Thoracic aorta (tissue), 2 donors: ENCODE measurements around the gene RNF11. TPM values are rescaled to one million over a fixed set of nuclear protein-coding genes. Genes with fewer than 3 reads are reported as not detected.
"Not testable (repeated sequence)": the region's sequence is repeated elsewhere in the genome, so short reads cannot be mapped to it uniquely, and the experiment has no call there.

Experiments used
- ATAC-seq: fragments of 150-250 bp; one replicate; pipeline ENCODE4 v1.8.0; 2017; ENCODE audit warnings: low read depth; ENCODE audit not compliant: insufficient number of reproducible peaks, low FRiP score
- DNase-seq: peaks from one replicate; pipeline ENCODE4 v3.0.0-alpha.2; 2020; ENCODE audit warnings: low spot score
- H3K27ac ChIP-seq, 2 donors: fragments of 200-600 bp; sonication (generic); 1 replicate in 1 of 2; 2 replicates in 1 of 2; pipeline ENCODE4 v1.5.1; 2016; ENCODE audit warnings: mild to moderate bottlenecking in 2 of 2, moderate library complexity in 2 of 2
- H3K27me3 ChIP-seq: fragments of 200-600 bp; sonication (generic); replicated peaks from 2 replicates; pipeline ENCODE4 v1.6.0; 2016; ENCODE audit warnings: mild to moderate bottlenecking; ENCODE audit not compliant: insufficient read depth
- H3K36me3 ChIP-seq: fragments of 200-600 bp; sonication (generic); one replicate; pipeline ENCODE4 v1.5.1; 2016
- H3K4me1 ChIP-seq, 2 donors: fragments of 200-600 bp; sonication (generic); 1 replicate in 1 of 2; 2 replicates in 1 of 2; pipeline versions ENCODE4 v1.5.1 to v1.6.0; 2016; ENCODE audit warnings: low read depth in 2 of 2, mild to moderate bottlenecking in 1 of 2; ENCODE audit not compliant: control insufficient read depth in 1 of 2
- H3K4me3 ChIP-seq: fragments of 200-600 bp; sonication (generic); 2 replicates; pipeline ENCODE4 v1.5.1; 2016; ENCODE audit warnings: mild to moderate bottlenecking
- H3K9me3 ChIP-seq: fragments of 200-600 bp; sonication (generic); 2 replicates; pipeline ENCODE4 v1.5.1; 2016
- total RNA-seq, 2 donors: library from RNA; depleted of rRNA; stranded (reverse); fragments of >200 nt; gene quantifications; one replicate each; pipeline versions ENCODE4 v1.1.0 to v1.2.3, GENCODE V29; 2016
- TF ChIP-seq, protein P1 (sequence below): fragments of 200-600 bp; sonication (generic); IDR thresholded peaks from one replicate; pipeline ENCODE4 v1.5.1; 2019; ENCODE audit warnings: antibody characterized with exemption

RNF11 gene
- total RNA-seq, 2 donors from 2014 or later: 102 to 112 TPM

DNA sequence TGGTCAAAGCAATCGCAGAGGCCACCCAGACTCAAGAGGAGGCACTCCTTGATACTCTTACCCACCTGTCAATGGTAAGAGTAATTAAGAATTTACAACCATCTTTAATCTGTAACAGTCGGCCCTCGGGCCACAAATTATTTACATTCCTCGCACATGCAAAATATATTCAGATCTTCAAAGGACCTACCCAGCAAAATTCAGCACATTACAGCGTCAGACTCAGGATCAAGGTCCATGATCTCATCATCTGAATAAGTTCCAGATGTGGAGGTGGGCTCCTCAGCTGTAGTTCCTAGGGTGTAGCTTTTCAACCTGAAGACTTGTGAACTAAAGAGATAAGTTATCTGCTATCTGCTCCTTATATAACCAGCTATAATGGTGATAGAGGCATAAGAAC, 17.1 kb upstream of the RNF11 start:
- H3K27me3 ChIP-seq: no peaks in the 10 kb centered on the region
- H3K9me3 ChIP-seq: no peaks in the 10 kb centered on the region
- DNase-seq (no peak), ATAC-seq (no peak)
- H3K4me1 ChIP-seq: peaks cover 9 to 21% of the 10 kb centered on the region in 2 donors
- no peaks in the 10 kb centered on the region for H3K36me3 ChIP-seq
- H3K4me3 ChIP-seq: no peak overlapping the region
- H3K27ac ChIP-seq: no peak overlapping the region
- TF ChIP-seq, protein P1, sequence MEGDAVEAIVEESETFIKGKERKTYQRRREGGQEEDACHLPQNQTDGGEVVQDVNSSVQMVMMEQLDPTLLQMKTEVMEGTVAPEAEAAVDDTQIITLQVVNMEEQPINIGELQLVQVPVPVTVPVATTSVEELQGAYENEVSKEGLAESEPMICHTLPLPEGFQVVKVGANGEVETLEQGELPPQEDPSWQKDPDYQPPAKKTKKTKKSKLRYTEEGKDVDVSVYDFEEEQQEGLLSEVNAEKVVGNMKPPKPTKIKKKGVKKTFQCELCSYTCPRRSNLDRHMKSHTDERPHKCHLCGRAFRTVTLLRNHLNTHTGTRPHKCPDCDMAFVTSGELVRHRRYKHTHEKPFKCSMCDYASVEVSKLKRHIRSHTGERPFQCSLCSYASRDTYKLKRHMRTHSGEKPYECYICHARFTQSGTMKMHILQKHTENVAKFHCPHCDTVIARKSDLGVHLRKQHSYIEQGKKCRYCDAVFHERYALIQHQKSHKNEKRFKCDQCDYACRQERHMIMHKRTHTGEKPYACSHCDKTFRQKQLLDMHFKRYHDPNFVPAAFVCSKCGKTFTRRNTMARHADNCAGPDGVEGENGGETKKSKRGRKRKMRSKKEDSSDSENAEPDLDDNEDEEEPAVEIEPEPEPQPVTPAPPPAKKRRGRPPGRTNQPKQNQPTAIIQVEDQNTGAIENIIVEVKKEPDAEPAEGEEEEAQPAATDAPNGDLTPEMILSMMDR: no peak

DNA sequence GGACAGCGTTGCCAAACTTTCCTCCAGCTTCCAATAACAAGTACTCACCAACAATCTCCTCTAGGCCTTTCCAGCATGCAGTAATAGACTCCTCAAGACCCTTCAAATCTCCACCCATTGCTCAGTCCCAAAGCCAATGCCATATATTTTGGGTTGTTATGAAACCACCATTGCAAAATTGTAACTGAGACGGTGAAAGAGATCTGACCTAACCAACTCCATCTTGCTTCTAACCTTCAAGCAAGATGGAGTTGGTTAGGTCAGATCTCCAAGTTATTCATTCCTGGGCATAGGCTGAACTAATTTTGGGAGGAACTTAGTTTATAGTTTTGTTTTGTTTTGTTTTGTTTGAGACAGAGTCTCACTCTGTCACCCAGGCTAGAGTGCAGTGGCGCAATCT, 14.5 kb upstream of the RNF11 start:
- H3K27me3 ChIP-seq, ATAC-seq, H3K4me1 ChIP-seq, H3K4me3 ChIP-seq, H3K36me3 ChIP-seq, DNase-seq, H3K9me3 ChIP-seq, H3K27ac ChIP-seq: not testable (repeated sequence)

DNA sequence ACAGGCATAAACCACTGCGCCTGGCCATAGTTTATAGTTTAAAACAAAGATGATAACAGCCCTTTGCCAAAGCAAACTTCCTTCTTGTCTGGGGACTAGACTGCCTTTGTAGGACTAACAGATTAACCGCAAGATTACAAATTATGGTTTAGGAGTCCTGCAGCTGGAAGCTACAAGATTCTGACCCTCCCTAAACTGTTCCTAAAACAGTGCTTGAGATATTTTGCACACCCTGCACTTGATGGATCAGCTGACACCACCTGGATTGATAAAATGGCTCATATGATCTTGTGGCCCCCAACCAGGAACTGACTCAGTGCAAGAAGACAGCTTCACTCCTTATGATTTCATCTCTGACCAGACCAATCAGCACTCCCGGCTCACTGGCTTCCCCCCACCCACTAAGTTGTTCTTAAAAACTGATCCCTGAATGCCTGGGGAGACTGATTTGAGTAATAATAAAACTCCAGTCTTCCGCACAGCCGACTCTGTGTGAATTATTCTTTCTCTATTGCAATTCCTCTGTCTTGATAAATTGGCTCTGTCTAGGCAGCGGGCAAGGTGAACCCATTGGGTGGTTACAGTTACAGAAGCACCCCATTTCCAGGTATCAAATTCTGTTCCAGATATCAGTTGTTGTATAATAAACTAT, 13.8 kb upstream of the RNF11 start:
- Histone ChIP-seq H3K4me1 (no peaks in the 10 kb centered on the region), H3K27ac (no peak overlapping the region), H3K27me3 (no peaks in the 10 kb centered on the region), H3K9me3 (no peaks in the 10 kb centered on the region), H3K4me3 (no peak overlapping the region), H3K36me3 (no peaks in the 10 kb centered on the region)
- ATAC-seq (no peak), DNase-seq (no peak)
- TF ChIP-seq, protein P1: no peak

GRCh38 chr1:51222809-51223208, 13.3 kb upstream of the RNF11 start:
- no peak overlapping the region for H3K27ac ChIP-seq
- H3K27me3 ChIP-seq: no peaks in the 10 kb centered on the region
- H3K9me3 ChIP-seq: no peaks in the 10 kb centered on the region
- DNase-seq (no peak), ATAC-seq (no peak)
- TF ChIP-seq, protein P1: no peak
- no peaks in the 10 kb centered on the region for H3K36me3 ChIP-seq
- H3K4me1 ChIP-seq: no peaks in the 10 kb centered on the region
- no peak overlapping the region for H3K4me3 ChIP-seq

DNA sequence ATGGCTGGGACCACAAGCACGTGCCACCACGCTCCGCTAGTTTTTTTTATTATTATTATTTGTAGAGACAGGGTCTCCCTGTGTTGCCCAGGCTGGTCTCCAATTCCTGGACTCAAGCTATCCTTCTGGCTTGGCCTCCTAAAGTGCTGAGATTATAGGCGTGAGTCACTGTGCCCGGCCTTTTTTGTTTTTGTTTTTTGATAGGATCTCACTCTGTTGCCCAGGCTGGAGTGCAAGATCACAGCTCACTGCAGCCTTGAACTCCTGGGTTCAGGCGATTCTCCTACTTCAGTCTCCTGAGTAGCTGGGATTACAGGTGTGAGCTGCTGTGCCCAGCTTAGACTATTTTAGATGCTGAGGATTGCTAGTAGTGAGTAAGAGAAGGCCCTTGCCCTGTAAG, 11.8 kb upstream of the RNF11 start:
- no peaks in the 10 kb centered on the region for H3K27me3 ChIP-seq
- H3K9me3 ChIP-seq: no peaks in the 10 kb centered on the region
- H3K4me1 ChIP-seq: no peaks in the 10 kb centered on the region
- TF ChIP-seq, protein P1: no peak
- DNase-seq (no peak), ATAC-seq (no peak)
- no peak overlapping the region for H3K27ac ChIP-seq
- no peak overlapping the region for H3K4me3 ChIP-seq
- no peaks in the 10 kb centered on the region for H3K36me3 ChIP-seq

DNA sequence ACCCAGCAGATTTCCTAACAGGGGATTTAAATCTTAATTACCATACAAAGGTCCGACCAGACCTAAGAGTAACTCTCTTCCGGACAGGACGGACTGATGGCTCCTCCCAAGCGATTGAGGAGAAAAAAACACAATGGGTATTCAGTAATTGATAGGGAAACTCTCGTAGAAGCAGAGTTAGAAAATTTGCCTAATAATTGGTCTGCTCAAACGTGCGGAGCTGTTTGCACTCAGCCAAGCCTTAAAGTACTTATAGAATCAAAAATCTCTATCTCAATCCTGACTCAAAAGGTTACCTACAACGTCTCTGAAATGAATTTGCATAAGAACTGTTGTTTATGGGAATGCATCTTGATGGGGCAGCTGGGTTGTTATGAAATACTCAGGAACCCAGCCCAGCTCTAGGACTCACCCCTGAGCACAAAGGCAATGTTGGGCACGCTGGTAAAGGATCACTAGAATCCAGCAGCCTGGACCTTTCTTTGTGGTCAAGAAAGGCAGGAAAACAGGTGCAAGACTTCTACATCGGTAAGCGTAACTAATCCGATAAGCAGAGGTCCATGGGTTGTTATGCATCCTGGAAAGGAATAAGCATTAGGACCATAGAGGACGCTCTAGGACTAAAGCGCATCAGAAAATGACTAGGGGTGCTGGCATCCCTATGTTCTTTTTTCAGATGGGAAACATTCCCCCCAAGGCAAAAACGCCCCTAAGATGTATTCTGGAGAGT, 8.7 kb upstream of the RNF11 start:
- H3K9me3 ChIP-seq, H3K27ac ChIP-seq, H3K4me1 ChIP-seq, H3K27me3 ChIP-seq, H3K36me3 ChIP-seq, DNase-seq, ATAC-seq, H3K4me3 ChIP-seq: not testable (repeated sequence)

DNA sequence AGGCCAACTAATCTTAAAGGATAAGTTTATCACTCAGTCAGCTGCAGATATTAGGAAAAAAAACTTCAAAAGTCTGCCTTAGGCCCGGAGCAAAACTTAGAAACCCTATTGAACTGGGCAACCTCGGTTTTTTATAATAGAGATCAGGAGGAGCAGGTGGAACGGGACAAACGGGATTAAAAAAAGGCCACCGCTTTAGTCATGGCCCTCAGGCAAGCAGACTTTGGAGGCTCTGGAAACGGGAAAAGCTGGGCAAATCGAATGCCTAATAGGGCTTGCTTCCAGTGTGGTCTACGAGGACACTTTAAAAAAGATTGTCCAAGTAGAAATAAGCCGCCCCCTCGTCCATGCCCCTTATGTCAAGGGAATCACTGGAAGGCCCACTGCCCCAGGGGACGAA, 7.6 kb upstream of the RNF11 start:
- not testable (repeated sequence) for H3K9me3 ChIP-seq, ATAC-seq, H3K4me1 ChIP-seq, H3K27me3 ChIP-seq, H3K27ac ChIP-seq, DNase-seq, H3K4me3 ChIP-seq, H3K36me3 ChIP-seq
